RWPE1 (cell line): ENCODE data around the gene CAT.

Experiments used
- CTCF ChIA-PET: fragments of 350-600 bp; sonication (Branson Sonifier 250); formaldehyde crosslinking; extraction: SDS; loops from one replicate; lab custom pipeline; 2021; lab: Yijun Ruan, JAX
- POLR2A ChIA-PET: fragments of 400-600 bp; formaldehyde crosslinking; extraction: SDS; loops from one replicate; lab custom pipeline; 2020; ENCODE audit warnings: antibody characterized with exemption; ENCODE audit not compliant: low non-redundant PET; lab: Yijun Ruan, JAX
- DNase-seq: peaks from one replicate; pipeline ENCODE4 v3.0.0; 2012; ENCODE audit warnings: low spot score
- H3K27ac ChIP-seq: fragments of 450-650 bp; 2 replicates; pipeline ENCODE4 v1.5.1; 2017
- CTCF ChIP-seq: fragments of 450-650 bp; conservative IDR thresholded peaks from 2 replicates; pipeline ENCODE4 v1.5.1; 2017; ENCODE audit warnings: low read depth, mild to moderate bottlenecking

CAT gene

GRCh38 chr11:34521265-34521664 lies 82.5 kb downstream of the CAT start:
- no peak for TF ChIP-seq CTCF
- CTCF ChIA-PET = no interaction called here
- DNase-seq = no peak
- POLR2A ChIA-PET = no interaction called here
- H3K27ac ChIP-seq = no peak overlapping the region
